NCI-H226 (cell line): Measurements from ENCODE around the gene FOCAD.

Experiments
- DNase-seq: peaks from one replicate; pipeline ENCODE4 v3.0.0-alpha.2; 2015

The FOCAD gene

GRCh38 chr9:20683351-20684034, 566 bp upstream of the FOCAD start:
- DNase-seq, result peak; percentile 39

GRCh38 chr9:20684875-20685696, 1.0 kb downstream of the FOCAD start:
- DNase-seq, result peak; percentile 50

GRCh38 chr9:20685769-20686168, 1.7 kb downstream of the FOCAD start:
- no peak for DNase-seq

- DNase-seq, result no peak
These were observed 5.8 kb downstream of the FOCAD start for GRCh38 chr9:20689833-20690232.

GRCh38 chr9:20692554-20692953, 8.5 kb downstream of the FOCAD start:
- peak; percentile 26 for DNase-seq

GRCh38 chr9:20693068-20693467, 9.0 kb downstream of the FOCAD start:
- DNase-seq, result no peak

GRCh38 chr9:20694248-20694647, 10.2 kb downstream of the FOCAD start:
- no peak for DNase-seq

- DNase-seq, result no peak
These were observed 13.1 kb downstream of the FOCAD start for GRCh38 chr9:20697021-20697719.

GRCh38 chr9:20698782-20699181, 14.7 kb downstream of the FOCAD start:
- DNase-seq, result no peak

GRCh38 chr9:20701060-20701459, 17.0 kb downstream of the FOCAD start:
- no peak for DNase-seq

- no peak for DNase-seq
These were observed 18.5 kb downstream of the FOCAD start for GRCh38 chr9:20702570-20702969.

- no peak for DNase-seq
These were observed 19.1 kb downstream of the FOCAD start for GRCh38 chr9:20703146-20703545.

- no peak for DNase-seq
These were observed 23.6 kb downstream of the FOCAD start for GRCh38 chr9:20707708-20708107.

GRCh38 chr9:20713172-20713571, 29.1 kb downstream of the FOCAD start:
- no peak for DNase-seq

GRCh38 chr9:20714442-20715415, 30.7 kb downstream of the FOCAD start:
- no peak for DNase-seq

- no peak for DNase-seq
These were observed 38.2 kb downstream of the FOCAD start for GRCh38 chr9:20722221-20722620.

GRCh38 chr9:20725675-20726074, 41.6 kb downstream of the FOCAD start:
- DNase-seq, result no peak

- no peak for DNase-seq
These were observed 42.1 kb downstream of the FOCAD start for GRCh38 chr9:20726144-20726543.

- DNase-seq, result no peak
These were observed 44.6 kb downstream of the FOCAD start for GRCh38 chr9:20728493-20729220.

- peak; percentile 36 for DNase-seq
These were observed 45.5 kb downstream of the FOCAD start for GRCh38 chr9:20729523-20729922.

- DNase-seq, result peak; percentile 83
These were observed 48.1 kb downstream of the FOCAD start for GRCh38 chr9:20732118-20732517.

GRCh38 chr9:20734275-20734674, 50.2 kb downstream of the FOCAD start:
- DNase-seq, result no peak
